GM18508 (cell line): Measurements from ENCODE around the gene METTL21A.

Source experiments
- ATAC-seq: cut with Tn5 transposase; IDR thresholded peaks from one replicate; pipeline ENCODE4 v1.9.1; 2021; ENCODE audit warnings: moderate number of reproducible peaks; ENCODE audit not compliant: insufficient read depth, unreplicated experiment

Gene METTL21A

DNA sequence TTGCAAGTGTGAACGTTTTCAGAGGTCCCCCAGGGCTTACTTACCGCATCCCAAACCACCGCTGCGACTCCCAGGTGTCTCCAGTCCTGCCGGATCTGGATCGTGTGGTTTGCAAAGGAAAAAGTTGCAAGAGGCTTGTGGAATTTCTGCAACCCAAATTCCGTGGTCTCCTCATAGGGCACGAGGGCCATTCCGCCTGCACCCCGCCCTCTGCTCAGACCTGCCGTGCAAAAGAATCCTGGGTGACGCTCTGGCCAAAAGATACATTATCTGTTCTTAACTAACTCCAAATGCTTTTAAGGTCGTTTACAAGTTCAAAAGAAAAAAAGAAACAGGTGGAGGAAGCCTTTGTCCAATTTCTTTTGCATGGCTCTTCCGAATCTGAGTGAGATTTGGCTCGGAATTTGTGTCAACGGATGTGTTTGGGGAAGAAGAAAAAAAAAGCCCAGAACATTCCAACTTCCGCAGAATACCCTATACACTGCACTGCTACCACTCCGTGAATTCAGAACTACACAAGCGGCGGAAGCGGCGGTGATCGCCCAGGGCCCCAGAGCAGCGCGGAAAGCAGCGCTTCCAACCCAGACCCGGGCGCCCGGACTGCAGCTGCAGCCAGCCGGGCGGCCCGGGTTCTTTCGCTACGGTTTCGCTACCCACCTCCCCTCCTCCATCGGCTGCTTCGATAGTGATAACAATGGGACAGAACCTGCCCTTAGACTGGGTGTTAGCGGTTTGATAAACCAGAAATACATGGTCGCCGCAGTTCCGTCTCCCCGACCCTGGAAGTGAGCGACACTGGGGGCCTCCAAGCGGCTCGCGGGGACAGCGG lies 795 bp downstream of the METTL21A start:
- ATAC-seq, result peak; percentile 15

DNA sequence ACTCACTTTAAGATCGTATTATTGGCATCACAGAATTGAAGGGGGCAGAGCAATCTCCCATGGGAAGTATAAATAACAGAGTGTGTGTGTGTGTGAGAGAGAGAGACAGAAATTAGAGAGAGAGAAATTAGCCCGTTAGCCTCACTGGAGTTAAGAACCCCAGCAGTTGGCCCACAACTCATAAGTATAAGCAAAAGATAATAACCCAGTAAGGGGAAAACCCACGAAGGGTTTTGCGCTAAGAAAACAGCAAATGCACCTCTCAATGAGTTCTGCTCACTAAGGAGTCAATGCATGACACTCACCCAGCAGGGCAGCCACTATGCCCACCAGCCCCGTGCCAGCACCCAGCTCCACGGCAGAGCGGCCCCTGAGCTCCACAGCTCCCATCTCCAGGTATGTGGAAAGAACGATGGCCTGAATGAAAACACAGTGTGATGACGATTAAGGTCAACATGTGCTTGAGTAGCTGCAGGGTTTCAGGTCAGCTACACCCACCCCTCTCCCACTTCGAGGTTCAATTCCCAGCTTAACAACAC lies 3.6 kb downstream of the METTL21A start:
- ATAC-seq, result no peak

DNA sequence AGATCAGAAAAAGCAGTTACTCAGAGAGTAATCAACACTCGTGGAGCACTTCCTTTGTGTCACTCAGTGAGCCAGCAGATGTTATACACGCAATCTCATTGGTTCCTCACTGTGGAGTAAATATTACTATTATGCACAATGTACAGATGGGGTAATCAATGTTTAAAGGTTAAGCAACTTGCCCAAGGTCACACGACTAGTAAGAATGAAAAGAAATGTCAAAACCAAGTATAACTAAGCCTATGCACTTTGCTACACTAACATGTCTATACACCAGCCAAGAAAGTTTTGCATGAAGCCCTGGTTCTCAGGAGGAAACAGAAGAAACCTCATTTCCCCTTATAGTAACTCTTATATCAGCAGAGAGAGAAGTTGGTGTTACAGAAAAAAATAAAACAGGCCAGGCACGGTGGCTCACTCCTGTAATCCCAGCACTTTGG lies 5.4 kb downstream of the METTL21A start:
- ATAC-seq, result no peak

DNA sequence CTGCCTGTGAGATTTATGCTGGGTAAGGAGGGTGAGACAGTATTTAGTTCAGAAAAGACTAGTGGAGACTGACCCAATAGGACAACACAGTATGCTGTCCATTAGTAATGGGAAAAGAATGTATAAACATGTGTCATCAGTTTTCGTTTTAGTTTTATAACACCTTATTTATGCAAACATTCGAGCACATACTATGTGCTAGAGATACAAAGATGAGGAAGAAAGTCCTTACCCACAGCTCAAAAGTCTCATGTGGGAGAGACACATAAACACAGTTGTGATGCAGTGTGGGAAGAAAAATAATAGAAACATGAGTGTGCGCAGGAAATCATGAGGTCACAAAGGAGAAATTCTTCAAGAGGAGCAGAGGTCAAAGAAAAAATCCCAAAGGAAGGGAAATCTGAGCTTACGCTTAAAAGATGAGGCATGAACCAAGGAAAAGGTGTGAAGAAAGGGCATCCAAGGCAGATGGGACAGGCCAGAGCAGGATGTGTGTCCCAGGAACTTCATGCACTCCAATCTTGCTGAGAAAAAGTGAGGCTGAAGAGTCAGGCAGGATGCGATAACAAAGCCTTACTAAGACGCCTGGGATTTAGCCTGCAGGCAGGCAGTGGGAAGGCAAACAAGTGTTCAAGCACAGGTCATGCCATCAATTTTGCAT lies 8.1 kb downstream of the METTL21A start:
- ATAC-seq, result no peak

DNA sequence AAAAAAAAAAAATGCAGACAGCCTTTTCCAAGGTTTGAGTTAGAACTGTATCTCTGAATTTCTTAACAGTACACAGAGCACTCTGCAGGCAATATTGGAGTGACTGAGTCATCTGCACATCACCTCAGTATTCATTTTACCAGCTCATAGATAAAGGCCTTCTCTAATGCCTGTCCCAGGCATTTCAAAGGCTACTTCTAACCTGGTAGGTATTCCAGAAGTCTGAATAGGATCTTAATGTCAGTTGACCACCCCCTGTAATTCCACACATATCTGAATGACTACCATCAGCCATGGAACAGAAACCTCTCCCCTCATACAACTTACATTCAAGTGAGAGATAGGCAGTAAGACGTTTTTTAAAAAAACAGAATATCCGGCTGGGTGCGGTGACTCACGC lies 9.0 kb downstream of the METTL21A start:
- no peak for ATAC-seq

DNA sequence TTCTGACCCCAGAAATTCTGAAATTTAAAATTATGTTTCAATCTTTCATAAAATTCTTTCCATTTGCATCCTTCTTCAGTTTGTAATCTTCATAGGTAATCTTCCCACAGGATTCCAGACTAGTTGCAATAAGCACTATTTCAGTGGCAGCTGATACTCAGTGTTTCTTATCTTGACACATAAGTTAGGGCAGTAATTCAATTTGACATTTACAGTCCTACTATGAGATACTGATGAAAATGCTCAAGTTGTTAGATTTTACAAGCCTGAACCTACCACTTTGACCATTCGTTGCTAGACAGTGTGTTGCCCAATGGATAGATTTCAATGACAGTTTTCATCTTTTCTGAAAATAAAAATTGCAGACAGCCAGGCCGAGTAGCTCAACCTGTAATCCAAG lies 10.4 kb downstream of the METTL21A start:
- no peak for ATAC-seq

DNA sequence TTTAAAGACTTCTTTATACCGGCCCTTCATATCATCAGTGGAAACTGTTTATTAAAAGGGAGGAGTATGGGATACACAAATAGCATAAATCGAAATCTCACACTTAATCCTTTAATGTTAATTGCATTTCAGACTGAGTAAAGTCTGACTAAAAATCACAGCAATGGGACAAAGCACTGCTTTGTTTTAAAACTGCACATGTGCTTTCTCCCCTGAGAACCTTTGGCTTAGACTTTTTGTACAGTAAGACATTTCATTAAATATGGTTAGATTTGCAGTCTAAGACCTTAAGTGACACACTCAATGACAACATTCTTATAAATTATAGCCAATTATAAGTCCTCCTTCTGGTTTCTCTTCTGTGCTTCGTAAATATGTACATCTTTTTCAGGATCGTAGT lies 12.5 kb downstream of the METTL21A start:
- no peak for ATAC-seq

DNA sequence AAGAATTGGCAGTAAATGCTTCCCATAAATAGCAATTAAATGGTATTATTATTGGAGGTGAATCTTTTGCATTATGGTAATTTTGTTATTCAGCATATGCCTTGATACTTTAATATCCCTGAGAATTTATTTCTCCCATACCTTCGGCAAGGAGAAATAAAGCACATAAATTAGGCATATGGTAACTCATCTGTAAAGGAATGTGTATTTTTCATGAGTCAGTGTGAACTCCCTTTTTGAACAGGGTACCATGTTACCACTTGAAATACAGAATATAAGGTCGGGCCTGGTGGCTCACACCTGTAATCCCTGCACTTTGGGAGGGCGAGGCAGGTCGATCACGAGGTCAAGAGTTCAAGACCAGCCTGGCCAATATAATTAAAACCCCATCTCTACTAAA lies 18.4 kb downstream of the METTL21A start:
- no peak for ATAC-seq

DNA sequence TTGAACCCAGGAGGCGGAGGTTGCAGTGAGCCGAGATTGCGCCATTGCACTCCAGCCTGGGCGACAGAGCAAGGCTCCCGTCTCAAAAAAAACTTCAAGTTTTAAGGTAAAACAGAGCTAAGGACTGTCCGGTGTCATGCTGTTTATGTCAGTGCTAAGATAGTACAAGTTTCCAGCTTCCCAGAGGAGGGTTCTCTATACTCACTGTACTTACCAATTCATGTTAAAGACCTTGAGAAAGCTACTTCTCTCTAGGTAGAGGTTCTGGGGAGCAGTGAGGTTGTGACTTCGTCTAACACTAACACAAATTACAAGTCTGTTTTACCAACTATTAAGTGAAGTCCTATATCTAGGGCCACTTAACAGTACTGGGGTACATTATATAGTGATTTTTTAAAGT lies 18.8 kb downstream of the METTL21A start:
- ATAC-seq, result no peak

DNA sequence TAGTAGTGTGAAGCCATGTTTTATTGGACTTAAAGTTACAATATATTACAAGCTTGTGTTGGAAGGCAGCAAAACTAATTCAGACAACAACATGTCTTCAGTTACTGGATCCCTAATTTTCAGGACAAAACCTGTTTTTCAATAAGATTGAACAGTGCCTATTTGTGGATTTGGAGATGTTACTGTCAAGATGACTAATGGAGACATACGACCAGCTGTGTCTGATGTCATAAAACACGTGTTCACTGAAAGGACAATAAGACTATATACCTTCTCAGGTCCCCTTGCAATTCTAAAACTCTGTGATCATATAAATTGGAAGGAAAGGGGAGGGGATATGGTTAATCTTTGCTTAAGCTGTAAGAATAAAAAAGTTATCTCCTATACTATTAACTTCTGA lies 21.7 kb downstream of the METTL21A start:
- no peak for ATAC-seq

DNA sequence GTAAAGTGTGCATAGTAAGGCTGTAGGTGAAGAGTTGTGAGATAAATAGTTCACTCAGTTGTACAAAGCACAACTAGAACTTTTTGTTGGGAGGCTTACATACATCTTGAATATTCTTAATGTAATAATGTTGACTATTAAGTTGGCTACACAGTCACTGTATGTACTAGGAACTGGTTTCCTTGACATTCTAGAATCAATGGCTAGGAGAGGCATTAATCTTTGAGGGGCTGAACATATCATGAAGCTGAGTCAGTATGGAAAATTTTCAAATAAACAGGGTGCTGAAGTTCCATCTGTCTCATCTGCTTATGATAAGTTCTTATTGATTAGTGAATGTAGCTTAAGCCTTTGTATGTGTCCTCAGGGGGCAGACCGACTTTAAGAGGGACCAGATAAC lies 23.4 kb downstream of the METTL21A start:
- ATAC-seq, result no peak

DNA sequence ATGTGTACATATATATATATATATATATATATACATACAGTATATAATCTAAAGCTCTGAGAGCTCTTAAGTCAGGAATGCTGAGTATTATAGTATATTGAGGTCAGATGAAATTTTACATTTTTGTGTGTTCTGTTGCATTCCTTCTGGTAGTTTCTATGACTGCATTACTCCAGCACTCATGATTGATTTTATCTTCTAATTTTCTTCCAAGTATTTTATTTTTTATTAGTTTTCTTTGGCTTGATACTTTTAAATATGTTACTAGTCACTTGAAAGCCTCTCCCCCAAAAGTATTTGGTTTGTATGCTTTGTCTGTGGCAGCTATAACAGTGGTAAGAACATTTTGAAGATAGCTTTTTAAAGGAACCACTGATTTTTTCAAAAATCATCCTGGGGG lies 25.0 kb downstream of the METTL21A start:
- no peak for ATAC-seq

DNA sequence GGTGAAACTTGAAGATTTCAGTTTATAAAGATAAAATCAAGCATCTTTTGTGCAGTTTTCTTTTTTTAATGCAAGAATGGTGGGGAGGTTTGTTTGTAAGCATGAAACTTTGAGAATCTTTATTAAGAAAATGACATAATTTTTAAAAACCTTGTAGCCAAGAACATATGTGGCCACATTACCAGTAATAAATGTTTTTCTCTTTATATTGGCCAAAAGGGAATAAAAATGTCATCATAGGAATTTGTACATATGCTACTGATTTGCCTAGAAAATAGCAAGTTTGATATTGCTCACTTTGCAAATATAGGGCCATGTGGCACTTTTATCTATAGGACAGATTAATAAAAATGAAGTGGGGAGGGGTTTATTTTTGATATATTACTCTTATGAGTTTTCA lies 25.6 kb downstream of the METTL21A start:
- no peak for ATAC-seq

DNA sequence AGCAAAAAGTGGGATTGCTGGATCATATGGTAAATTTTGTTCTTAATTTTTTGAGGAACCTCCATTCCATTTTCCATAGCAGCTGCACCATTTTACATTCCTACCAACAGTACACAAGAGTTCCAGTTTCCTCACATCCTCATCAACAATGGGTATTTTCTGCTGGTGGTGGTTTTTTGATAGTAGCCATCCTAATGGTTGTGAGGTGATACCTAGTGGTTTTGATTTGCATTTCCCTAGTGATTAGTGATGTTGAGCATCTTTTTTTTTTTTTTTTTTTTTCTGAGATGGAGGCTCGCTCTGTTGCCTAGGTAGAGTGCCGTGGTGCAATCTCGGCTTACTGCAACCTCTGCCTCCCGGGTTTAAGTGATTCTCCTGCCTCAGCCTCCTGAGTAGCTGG lies 30.5 kb downstream of the METTL21A start:
- ATAC-seq, result no peak

DNA sequence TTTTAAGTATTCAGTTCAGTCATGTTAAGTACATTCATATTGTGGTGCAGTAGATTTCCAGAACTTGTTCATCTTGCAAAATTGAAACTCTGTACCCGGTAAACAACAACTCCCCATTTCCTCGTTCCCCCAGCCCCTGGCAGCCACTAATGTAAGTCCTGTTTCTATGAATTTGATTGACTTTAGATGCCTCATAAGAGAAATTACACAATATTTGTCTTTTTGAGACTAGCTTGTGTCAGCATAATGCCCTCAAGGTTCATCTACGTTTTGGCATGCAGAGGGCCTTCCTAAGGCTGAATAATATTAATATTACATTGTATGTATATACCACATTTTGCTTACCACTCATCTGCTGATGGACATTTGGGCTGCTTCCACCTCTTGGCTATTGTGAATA lies 30.9 kb downstream of the METTL21A start:
- no peak for ATAC-seq

DNA sequence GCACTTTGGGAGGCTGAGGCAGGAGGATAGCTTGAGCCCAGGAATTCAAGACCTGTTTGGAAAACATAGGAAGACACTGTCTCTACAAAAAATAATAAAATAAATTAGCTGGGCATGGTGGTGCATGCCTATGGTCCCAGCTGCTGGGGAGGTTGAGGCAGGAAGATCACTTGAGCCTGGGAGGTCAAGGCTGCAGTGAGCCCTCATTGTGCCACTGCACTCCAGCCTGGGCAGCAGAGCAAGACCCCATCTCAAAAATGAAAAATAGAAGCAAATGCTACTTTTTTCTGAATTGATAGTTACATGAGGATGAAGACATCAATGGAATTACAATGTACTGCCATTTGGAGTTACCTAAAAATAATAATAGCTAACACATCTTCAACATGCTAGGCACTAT lies 31.9 kb downstream of the METTL21A start:
- no peak for ATAC-seq

DNA sequence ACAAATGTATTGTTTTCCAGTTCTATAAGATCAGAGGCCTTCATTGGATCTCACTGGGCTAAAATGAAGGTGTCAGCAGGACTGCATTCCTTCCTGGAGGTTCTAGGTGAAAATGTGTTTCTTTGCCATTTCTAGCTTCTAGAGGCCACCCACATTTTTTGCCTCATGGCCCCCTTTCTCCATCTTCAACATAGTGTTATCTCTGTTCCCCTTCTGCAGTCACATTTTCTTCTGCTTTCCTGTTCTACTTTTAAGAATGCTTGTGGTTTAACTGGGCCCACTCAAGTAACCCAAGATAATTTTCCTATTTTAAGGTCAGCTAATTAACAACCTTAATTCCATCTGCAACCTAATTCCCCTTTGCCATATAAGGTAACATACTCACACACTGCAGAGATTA lies 36.1 kb downstream of the METTL21A start:
- ATAC-seq, result no peak

DNA sequence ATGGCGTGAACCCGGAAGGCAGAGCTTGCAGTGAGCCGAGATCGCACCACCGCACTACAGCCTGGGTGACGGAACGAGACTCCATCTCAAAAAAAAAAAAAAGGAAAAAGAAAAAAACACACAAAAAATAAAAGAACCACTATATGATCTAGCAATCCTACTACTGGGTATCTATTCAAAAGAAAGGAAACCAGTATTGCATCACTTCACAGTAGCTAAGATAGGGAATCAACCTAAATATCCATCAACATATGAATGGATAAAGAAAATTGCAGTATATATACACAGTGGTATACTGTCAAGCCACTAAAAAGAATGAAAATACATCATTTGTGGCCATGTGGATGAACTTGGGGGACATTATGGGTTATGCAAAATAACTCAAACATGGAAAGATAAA lies 37.9 kb downstream of the METTL21A start:
- no peak for ATAC-seq

DNA sequence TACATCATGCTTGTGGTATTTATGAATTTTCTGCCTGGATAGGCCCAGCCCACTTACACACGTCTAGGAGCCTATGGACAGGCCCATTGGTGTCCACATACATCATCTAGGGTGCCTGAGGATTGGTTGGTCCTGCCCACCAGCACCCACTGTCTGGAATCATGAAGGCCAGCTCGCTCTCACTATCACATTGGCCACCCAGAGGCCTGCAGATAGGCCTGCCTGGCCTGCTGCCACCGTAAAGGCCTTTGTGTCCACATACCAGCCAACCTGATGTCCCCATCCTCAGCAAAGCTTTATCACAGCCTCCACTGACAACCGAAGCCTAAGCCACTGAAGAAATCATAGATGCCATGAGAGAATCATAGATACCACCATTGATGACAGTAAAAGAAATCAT lies 40.2 kb downstream of the METTL21A start:
- no peak for ATAC-seq

DNA sequence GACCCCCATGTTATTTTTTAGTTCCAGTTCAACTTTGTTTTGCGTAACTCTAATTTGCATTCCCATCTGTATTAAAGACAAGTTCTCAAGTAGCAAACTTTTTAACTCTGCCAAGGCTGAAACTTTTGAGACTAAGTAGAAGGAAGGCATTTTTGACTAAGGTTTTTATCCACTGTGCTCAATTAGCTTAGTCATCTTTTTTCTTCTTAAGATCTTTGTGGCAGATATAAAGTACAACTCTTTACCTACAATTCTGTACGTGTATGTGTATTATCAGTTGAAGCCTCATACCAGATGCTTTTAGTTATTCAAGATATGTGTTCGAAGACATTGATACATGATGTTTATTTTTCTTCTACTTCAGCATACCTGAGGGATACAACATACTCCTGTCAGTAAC lies 53.8 kb downstream of the METTL21A start:
- no peak for ATAC-seq

DNA sequence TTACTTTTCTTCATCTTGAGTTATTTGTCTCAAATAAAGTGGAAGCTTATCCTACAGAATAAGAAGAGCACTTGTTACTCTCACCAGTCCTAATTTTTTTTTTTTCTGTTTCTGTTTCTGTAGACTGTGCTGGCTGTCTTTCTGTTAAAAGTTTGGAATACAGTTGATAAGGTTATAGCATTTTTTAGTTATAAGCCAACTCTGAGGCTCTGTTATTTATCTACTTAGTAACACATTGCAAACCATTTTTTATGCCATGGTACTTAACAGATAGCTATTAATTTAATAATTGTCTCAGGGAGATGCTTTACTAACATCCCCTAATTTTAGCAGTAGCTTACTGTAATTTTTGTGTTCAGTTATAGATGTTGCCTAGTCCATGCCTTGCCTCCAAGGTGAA lies 57.5 kb downstream of the METTL21A start:
- no peak for ATAC-seq
